HG03521 (cell line): Measurements from ENCODE around the gene FOXP1.

Experiments used
- ATAC-seq: cut with Tn5 transposase; IDR thresholded peaks from one replicate; pipeline ENCODE4 v1.9.1; 2021; ENCODE audit warnings: mild to moderate bottlenecking, moderate library complexity; ENCODE audit not compliant: unreplicated experiment

Gene FOXP1

GRCh38 chr3:71316066-71316777, 267.3 kb downstream of the FOXP1 start:
- no peak for ATAC-seq

DNA sequence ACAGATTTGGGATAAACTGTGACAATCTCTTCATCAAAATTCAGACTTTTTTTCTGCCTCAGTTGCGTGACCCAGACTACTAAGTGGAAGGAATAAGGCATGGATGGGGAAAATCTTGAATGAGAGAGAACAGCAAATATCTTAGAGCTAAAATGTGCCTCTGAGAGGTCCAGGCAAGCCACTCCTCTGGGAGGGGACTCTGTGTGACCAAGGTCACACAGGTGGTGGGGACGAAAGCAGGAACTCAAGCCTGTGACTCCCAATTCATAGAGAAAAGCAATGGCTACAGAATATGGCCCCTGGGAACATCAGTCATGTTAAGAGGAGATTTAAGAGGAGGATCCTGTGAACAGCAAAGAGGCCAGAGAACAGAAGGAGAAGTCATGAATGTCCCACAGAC, 268.1 kb downstream of the FOXP1 start:
- no peak for ATAC-seq

- ATAC-seq = no peak
These were observed 269.7 kb downstream of the FOXP1 start for GRCh38 chr3:71313844-71314243.

DNA sequence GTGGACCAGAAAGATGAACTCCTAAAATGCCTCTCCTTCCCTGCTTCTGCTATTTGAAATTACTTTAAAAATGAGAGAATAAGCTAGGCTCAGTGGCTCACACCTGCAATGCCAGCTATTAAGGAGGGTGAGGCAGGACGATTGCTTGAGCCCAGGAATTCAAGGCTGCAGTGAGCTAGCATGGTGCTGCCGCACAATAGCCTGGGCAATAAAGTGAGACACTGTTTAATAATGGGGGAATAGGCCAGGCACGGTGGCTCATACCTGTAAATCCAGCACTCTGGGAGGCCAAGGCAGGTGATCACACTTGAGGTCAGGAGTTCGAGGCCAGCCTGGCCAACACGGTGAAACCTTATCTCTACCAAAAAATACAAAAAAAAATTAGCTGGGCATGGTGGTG, 271.1 kb downstream of the FOXP1 start:
- ATAC-seq = no peak

DNA sequence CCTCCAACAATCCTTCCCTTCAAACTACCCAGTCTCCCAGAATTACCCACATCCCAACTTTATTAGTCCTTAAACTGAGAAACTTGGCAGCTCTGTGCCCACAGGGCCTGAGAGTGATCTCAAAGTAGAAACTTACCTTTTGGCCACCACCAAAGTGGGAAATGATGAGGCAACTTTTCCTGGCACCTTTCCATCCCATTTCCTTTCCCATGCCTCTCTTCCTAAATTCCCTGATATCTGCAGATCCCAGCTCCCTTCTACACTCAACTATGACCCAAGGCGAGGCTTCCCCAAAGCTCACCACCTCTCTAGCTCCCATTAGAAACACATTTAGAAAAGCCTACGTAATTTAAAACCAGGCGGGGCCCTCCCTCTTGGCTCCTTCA, 271.9 kb downstream of the FOXP1 start:
- ATAC-seq = no peak

DNA sequence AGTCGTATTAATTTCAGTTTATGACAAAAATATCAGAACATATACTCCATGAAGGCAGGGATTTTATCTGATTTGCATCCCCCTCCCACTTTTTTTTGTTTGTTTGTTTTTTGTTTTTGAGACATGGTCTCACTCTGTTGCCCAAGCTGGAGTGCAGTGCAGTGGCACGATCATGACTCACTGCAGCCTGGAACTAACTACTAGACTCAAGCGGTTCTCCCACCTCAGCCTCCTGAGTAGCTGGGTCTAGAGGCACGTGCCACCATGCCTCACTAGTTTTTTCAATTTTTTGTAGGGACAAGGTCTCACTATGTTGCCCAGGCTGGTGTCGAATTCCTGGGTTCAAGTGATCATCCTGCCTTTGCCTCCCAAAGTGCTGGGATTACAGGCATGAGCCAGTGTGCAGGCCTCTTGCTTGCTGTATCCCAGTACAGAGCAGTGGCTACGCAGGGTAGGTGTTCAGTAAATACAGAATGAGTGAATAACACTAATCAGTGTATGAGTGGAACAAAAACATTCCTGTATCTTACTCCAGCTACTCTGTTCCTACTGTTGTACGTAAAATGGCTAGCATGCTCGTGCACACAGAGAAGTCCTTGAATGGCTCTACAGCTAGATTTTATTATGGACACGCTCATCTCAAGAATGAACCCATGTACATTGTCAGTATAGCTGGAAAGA, 272.4 kb downstream of the FOXP1 start:
- no peak for ATAC-seq

- ATAC-seq = no peak
These were observed 273.1 kb downstream of the FOXP1 start for GRCh38 chr3:71310359-71310979.

DNA sequence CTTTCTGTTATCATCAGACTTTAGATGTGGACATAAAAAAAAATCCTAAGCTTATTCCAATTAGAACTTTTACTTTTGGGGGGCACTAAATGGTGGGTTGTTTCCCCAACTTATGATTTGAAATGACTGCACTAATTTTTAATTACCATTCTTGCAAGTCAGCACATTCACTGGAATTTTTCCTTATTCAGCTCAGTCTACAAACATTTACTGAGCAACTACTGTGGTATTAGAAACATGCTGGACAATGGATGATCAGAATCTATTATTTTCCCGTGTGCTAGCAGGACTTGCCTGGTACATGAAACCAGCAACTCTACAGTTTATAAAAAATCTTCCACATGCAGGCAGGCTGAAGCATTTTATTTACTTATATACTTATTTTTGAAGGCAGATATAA, 273.6 kb downstream of the FOXP1 start:
- ATAC-seq = no peak

DNA sequence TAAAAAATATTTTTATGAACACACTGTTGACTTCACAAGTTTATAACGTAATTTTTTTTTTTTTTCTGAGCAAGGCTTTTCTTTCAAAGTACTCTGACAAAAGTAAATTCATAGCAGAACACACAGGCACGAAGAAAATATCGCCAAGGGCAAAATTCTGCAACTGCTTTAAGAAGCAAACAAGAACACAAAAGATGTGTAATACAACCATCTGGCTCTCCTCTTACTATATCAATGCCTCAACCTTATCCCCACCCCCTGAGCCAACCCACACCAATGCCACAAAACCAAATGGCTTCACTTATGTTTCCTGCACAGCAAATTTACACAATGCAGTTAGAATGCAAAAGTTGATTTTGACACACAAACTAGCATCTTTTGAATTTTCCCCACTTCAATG, 274.2 kb downstream of the FOXP1 start:
- ATAC-seq = no peak

DNA sequence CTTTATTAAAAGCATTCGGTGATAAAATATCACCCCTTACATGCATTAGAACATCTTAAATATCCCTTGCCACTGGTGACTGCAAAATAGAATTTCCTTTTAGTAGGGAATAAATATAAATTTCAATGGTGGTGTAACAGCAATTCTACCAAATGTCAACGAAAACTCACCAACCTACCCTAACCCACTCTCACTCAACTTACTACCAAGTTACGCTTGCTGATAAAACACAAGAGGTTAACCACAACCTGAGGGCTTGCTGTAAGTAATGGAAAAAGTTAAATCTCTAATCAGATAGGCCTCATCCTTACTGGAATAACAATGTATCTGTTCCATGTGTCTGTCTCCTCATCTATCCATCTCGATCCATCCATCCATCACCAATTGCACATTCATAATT, 274.7 kb downstream of the FOXP1 start:
- ATAC-seq = no peak

GRCh38 chr3:71307991-71308697, 275.4 kb downstream of the FOXP1 start:
- no peak for ATAC-seq

DNA sequence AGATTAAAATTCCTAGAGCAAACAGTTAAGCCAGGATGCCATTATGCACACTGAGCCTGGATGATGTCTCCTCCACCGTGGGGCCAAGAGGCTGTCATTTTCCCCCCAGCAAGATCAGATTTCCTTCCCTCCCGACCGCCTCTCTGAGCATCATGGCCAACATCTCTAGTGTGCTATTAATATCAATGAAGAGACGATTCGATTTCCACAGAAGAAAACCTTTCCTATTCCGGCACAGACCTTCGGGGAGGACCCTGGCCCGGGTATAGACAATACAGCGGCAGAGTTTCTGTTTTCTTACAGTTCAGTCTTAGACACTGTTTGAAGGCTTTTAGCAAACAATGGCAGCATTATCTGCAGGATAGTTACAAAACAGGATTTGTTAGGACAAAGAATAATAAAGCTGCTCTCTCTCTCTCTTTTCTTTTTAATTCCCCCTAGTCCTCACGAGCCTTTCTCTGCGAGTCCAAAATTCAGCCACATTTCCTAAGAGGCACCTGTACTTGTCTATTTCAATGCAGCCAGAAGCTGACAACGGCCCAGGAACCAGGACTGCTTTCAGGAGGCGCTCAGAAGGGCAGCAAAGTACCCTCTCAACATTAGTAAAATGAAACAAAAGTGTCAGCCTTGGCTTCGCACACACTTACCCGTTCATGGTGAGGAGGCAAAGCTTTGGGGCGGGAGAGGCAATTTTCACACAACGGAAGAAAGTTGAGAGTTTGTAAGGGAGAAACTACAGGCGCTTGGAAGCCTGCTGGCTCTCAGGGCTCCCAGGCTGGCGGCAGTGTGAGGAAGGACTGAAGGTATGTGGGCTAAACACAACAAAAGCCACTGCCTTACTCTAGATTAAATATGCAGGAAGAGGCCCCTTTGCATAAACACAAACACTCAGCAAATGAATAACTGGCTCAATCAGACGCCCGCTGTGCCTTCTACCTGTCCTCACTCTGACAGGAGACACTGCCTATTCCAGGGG, 278.0 kb downstream of the FOXP1 start:
- no peak for ATAC-seq

GRCh38 chr3:71304684-71305083, 278.8 kb downstream of the FOXP1 start:
- ATAC-seq = no peak

DNA sequence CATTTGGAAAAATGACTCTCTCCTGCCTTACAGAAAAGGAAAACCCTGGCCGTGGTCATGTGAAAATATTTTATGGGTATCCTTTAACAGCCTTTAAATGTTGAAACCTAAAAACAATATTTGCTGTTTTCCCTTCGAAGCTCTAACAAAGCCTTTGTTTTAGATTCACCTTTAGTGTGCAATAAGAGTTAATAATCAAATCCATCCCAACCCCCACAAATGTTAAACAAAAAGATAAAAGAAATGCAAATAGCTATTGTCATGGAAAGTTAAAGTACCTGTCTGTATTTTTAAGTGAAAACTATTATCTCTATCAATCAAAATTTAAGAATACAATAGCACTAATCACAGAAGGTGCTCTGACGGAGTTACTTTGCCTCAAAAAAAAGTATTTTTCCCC, 279.3 kb downstream of the FOXP1 start:
- no peak for ATAC-seq

GRCh38 chr3:71303627-71304200, 279.8 kb downstream of the FOXP1 start:
- no peak for ATAC-seq

DNA sequence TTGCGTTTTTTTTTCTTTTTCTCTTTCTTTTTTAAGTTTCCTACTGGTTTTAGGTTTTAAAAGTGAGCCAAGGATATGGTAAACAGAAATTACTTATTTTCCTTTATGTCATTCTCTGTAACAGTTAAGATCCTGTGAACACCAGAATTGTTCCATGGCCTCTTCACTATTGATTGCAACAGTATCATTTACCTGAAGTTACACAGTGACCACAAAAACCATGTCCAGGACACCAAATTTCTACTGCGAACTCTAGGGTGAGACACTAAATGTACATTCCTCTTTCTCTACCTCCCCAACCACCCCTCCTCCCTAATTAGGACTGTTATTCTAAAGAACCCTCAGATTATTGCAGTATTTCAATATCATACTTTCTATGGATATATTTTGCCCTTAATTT, 280.9 kb downstream of the FOXP1 start:
- ATAC-seq = no peak

DNA sequence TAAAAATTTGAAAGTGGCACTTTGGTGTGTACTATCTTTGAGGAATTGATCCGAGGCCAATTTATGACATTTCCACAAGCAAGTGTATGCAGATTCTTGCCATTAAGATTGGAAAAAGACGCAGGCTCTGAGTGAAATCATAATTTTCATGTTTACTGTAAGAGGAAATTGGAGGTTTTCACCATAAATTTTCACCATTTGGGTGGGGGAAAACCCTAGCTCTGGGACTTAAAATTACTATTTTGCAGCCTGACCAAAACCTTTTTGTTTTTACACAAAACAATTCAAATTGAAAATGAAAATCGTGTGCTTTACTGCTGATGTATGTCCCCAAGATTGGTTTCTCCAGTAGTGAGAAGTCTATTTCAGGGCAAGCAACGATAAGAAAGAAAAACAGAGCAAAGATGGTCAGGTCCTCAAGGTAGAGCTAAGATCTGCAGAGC, 282.6 kb downstream of the FOXP1 start:
- no peak for ATAC-seq

- ATAC-seq = no peak
These were observed 284.4 kb downstream of the FOXP1 start for GRCh38 chr3:71299160-71299559.

DNA sequence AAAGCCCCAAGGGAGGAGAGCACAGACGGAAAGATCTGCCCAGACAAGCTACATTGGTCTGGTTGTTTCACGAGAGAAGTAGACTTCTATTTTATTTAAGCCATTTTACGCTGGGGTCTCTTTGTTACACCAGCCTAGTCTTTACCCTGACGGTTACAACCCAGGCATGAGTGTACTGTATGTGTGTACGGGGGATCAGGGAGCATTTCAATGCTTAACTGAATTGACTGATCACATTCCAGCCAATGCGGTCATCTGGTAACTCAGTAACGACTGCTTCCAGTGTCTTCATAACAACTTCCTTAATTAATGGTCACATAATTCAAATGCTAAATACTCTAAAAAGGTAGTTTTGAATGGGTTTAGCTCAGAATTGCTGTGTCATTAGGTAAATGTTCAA, 288.6 kb downstream of the FOXP1 start:
- ATAC-seq = no peak

DNA sequence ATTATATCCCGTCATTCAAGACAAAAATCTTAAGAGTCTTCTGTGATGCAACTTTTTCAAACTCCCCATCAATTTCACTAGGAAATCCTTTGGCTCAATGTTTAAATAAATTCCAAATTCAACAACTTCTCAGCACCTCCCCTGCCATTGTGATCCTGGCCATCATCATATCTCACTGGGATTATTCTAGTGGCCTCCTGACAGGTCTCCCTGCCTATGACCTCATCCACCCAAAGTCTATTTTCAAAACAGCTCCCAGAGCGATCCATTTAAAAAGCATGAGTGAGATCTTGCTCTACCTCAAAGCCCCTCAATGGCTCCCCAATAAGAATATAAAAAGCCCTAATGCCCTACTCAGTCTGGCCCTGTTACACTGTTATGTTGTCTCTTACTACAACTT, 293.2 kb downstream of the FOXP1 start:
- ATAC-seq = no peak
